ENCODE data around the gene FZD1.

Gene FZD1

DNA sequence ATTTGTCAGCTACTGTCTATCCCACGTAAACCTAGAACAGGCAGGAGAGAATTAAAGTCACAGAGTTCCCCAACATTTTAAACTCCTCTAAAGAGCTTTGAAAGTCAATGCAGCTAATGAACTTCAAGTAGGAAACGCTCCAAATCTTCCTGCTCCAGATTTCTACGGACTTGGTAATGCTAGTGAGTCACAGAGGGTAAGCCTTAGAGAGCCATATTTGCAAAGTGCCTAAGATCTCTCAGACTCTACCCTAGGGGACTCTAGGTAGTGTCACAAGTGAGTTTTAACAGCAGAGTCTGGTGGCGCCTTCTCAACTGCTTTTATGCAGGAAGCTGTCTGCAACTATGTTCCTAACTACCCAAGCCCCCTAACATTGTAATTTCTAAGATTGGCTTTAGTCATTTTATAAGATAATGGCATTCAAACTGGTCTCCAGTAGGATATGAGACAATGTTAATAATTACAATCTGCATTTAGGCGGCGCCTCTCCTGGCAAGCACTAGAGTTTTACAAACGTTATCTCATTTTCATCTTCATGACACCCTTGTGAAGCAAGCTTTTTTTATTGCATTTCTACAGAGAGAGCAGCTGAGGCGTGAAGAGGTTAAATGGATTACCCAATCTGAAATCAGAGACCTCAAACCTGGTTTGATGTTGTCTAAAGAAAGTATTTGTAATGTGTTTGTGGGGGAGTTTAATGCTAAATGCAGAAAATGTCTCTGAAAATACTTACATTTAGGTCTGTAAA is 22.0 kb upstream of the FZD1 start:
- Histone ChIP-seq H3K4me1 (ENCODE audit: control insufficient read depth, insufficient read depth, low read length) (peaks cover 33% of the 10 kb centered on the region), H3K36me3 (ENCODE audit: insufficient read depth, low read length) (no peaks in the 10 kb centered on the region), H3K4me3 (ENCODE audit: low read length) (no peak overlapping the region), H3K9ac (ENCODE audit: low read depth, low read length) (no peak overlapping the region), H3K27me3 (ENCODE audit: control insufficient read depth, insufficient read depth, low read length) (no peaks in the 10 kb centered on the region), H3K4me2 (ENCODE audit: low read length) (no peak overlapping the region), H3K9me3 (replicated peaks; ENCODE audit: low read length) (no peaks in the 10 kb centered on the region)

DNA sequence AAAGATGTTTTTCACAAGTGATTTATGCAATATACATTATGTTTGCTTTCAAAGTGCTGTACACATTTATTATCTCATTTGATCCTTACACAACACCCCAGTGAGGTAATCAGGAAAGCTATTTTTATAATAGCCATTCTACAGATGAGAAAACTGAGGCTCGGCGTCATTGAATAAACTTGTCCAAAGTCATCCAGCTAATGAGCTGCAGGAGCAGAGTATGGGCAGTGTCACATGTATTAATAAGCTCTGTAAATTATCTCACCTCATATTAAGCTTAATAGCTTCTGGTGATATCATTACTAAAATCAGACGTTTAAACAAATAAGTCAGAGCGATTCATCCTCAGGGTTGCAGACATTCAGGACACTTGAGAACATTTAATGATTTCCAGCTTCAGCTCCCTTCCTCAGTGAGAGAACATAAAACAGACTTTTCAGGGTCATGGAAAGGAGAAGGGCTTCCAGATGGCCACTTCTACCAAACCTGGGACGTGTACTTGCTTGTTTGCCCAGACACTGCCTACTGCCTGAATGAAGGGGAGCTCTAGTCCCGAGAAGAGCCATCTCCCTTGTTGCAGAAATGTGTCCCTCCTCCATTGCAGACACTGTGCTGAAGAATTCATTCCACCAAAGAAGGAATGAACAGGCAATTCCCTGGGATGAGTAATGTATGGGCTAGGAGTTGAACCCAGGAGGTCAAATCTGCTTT is 20.5 kb upstream of the FZD1 start:
- Histone ChIP-seq H3K9ac (ENCODE audit: low read depth, low read length) (no peak overlapping the region), H3K4me2 (ENCODE audit: low read length) (peak overlapping the region; percentile 37), H3K36me3 (ENCODE audit: insufficient read depth, low read length) (no peaks in the 10 kb centered on the region), H3K4me3 (ENCODE audit: low read length) (no peak overlapping the region), H3K4me1 (ENCODE audit: control insufficient read depth, insufficient read depth, low read length) (peaks cover 33% of the 10 kb centered on the region), H3K9me3 (replicated peaks; ENCODE audit: low read length) (no peaks in the 10 kb centered on the region), H3K27me3 (ENCODE audit: control insufficient read depth, insufficient read depth, low read length) (no peaks in the 10 kb centered on the region)

DNA sequence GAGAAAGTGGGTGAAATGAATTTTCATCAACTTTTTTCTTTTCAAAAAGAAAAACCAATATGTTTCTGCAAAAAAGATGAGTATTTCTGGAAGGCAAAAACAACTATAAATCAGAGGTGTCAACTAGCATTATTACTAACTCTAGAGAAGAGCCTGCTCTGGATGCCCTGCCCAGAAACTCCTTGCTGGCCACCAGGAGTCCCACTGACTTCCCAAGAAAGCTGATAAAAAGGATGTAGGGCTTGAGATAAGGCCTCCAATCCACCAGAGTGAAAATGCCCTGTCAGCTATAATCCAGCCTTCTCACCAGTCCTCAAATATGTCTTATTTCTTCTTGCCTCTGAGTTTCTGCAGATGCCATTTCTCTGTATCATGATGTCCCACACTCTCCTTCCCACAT is 16.7 kb upstream of the FZD1 start:
- Histone ChIP-seq H3K36me3 (ENCODE audit: insufficient read depth, low read length) (no peaks in the 10 kb centered on the region), H3K9ac (ENCODE audit: low read depth, low read length) (no peak overlapping the region), H3K4me2 (ENCODE audit: low read length) (no peak overlapping the region), H3K9me3 (replicated peaks; ENCODE audit: low read length) (no peaks in the 10 kb centered on the region), H3K4me3 (ENCODE audit: low read length) (no peak overlapping the region), H3K4me1 (ENCODE audit: control insufficient read depth, insufficient read depth, low read length) (peaks cover 22% of the 10 kb centered on the region), H3K27me3 (ENCODE audit: control insufficient read depth, insufficient read depth, low read length) (no peaks in the 10 kb centered on the region)

DNA sequence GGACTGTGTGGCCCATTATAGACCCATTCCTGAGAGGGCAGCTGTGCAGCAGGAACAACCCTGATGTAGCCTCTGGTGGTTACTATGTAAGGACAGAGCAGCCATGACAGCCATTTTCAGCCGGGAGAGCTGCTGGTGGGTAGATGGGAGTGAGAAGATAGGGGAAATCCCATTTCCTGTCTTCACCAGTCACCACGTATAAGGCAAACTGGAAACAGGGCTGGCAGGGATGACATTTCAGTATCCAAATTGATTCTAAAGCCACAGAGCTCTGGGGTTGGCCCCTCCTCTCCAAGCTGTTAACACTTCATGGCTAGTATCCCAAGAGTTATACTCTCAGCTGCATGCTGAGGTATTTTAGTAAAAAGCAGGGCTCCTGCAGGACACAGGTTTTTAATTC is 15.2 kb upstream of the FZD1 start:
- no peaks in the 10 kb centered on the region for H3K27me3 ChIP-seq (ENCODE audit: control insufficient read depth, insufficient read depth, low read length)
- H3K36me3 ChIP-seq (ENCODE audit: insufficient read depth, low read length), result no peaks in the 10 kb centered on the region
- H3K4me1 ChIP-seq (ENCODE audit: control insufficient read depth, insufficient read depth, low read length), result peaks cover 14% of the 10 kb centered on the region
- no peak overlapping the region for H3K4me3 ChIP-seq (ENCODE audit: low read length)
- H3K4me2 ChIP-seq (ENCODE audit: low read length), result no peak overlapping the region
- no peak overlapping the region for H3K9ac ChIP-seq (ENCODE audit: low read depth, low read length)
- H3K9me3 ChIP-seq (replicated peaks; ENCODE audit: low read length), result no peaks in the 10 kb centered on the region

DNA sequence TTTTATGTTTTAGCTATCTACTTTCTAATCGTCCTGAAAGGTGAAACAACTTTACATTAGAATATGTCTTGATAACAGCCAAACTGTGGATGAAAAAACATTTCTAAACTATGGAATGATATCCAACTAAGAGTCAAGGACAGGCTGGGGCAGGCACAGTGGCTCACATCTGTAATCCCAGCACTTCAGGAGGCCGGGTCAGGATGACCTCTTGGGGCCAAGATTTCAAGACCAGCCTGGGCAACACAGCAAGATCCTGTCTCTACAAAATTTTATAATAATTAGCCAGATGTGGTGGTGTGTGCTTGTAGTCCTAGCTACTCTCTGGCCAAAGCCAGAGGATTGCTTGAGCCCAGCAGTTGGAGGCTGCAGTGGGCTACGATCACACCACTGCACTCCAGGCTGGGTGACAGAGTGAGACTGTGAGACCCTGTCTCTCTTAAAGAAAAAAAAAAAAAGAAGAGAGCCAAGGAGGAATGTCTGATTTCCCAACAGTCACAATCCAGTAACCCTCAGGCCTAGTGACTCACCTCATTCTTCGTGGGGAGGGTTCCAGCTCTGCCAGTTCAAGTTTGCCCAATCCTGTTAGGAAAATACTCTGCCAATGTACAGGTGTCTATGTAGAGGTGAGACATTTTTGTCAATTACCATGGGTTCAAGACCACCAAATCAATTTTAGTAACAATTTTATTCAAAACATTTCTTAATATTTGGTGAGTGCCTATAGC is 14.6 kb upstream of the FZD1 start:
- Histone ChIP-seq H3K36me3 (ENCODE audit: insufficient read depth, low read length) (no peaks in the 10 kb centered on the region), H3K4me2 (ENCODE audit: low read length) (no peak overlapping the region), H3K4me1 (ENCODE audit: control insufficient read depth, insufficient read depth, low read length) (peaks cover 12% of the 10 kb centered on the region), H3K4me3 (ENCODE audit: low read length) (no peak overlapping the region), H3K9ac (ENCODE audit: low read depth, low read length) (no peak overlapping the region), H3K27me3 (ENCODE audit: control insufficient read depth, insufficient read depth, low read length) (no peaks in the 10 kb centered on the region), H3K9me3 (replicated peaks; ENCODE audit: low read length) (no peaks in the 10 kb centered on the region)

DNA sequence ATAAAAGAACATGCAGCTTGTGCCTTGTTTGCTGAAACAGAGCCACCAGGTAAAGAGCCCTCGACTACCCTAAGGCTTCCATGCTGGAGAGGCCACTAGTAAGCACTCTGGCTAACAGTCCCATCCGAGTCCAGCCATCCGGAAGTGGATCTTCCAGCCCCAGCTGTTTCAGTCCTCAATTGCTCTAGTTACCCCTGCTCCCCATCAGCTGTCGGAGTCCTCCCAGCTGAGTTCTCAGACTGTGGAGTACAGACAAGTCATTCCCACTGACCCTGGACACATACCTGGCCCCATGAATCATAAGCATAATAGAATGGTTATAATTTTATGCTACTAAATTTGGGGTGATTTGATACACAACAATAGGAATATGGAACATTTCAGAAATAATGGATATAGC is 13.5 kb upstream of the FZD1 start:
- Histone ChIP-seq H3K9me3 (replicated peaks; ENCODE audit: low read length) (no peaks in the 10 kb centered on the region), H3K4me1 (ENCODE audit: control insufficient read depth, insufficient read depth, low read length) (peaks cover 12% of the 10 kb centered on the region), H3K4me3 (ENCODE audit: low read length) (no peak overlapping the region), H3K4me2 (ENCODE audit: low read length) (no peak overlapping the region), H3K27me3 (ENCODE audit: control insufficient read depth, insufficient read depth, low read length) (no peaks in the 10 kb centered on the region), H3K9ac (ENCODE audit: low read depth, low read length) (no peak overlapping the region), H3K36me3 (ENCODE audit: insufficient read depth, low read length) (no peaks in the 10 kb centered on the region)

DNA sequence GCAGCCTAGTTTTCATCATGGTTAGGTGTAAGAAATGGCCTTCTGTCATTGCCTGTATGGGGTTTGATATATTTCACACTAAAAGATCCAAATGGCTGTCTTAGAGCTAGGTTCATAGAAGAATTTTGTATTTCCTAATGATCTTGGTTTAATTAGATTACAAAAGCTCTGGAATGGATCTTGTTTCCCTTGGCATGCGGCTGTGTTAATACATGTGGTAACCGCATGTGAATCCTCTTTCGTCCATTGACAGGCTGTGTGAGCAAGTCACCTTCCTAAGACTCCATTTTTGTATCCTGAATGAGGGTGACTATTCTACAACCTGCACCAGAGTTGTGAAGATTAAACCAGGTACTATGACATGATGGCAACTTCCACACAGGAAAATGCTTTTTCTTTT is 12.4 kb upstream of the FZD1 start:
- H3K36me3 ChIP-seq (ENCODE audit: insufficient read depth, low read length), result no peaks in the 10 kb centered on the region
- H3K4me3 ChIP-seq (ENCODE audit: low read length), result no peak overlapping the region

DNA sequence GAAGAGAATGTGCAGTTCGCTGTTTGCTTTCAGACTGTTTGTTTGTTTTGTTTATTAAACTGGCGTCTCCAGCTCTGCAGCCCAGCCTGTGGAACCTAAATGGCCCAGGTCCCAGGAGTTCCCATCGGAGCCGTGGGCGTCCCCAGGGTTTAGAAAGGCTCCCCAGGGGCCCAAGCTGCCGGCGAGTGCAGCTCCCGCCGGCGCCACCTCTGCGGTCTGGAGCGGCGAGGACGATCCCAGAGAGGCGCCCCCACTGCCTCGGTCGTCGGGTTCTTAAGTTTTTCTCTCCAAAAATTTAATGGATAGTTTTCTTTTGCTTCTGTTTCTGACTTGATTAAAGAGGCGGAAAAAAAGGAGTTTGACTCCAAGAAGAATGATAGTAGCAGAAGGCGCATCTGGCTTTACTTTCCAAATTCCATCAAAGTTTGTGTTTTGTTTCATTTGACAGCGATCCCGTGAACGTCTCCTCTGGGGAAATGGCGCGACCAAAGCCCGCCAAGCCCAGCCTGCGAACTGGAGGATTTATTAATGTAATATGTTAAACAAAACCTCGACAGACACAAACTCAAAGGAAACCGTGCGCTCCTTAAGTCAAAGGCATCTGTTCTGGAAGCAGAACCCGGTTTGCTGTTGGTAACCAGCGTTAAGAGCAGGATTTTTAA is 718 bp upstream of the FZD1 start:
- no peaks in the 10 kb centered on the region for H3K36me3 ChIP-seq (ENCODE audit: insufficient read depth, low read length)
- no peaks in the 10 kb centered on the region for H3K27me3 ChIP-seq (ENCODE audit: control insufficient read depth, insufficient read depth, low read length)
- H3K9ac ChIP-seq (ENCODE audit: low read depth, low read length), result peak overlapping the region; percentile 83
- peak overlapping the region; percentile 94 for H3K4me2 ChIP-seq (ENCODE audit: low read length)
- H3K9me3 ChIP-seq (replicated peaks; ENCODE audit: low read length), result no peaks in the 10 kb centered on the region
- peaks cover 23% of the 10 kb centered on the region for H3K4me1 ChIP-seq (ENCODE audit: control insufficient read depth, insufficient read depth, low read length)
- peak overlapping the region; percentile 87 for H3K4me3 ChIP-seq (ENCODE audit: low read length)

More for the DNA sequence above, 12.4 kb upstream of the FZD1 start:
- Histone ChIP-seq H3K4me1 (ENCODE audit: control insufficient read depth, insufficient read depth, low read length) (peaks cover 12% of the 10 kb centered on the region), H3K27me3 (ENCODE audit: control insufficient read depth, insufficient read depth, low read length) (no peaks in the 10 kb centered on the region), H3K9ac (ENCODE audit: low read depth, low read length) (no peak overlapping the region), H3K9me3 (replicated peaks; ENCODE audit: low read length) (no peaks in the 10 kb centered on the region), H3K4me2 (ENCODE audit: low read length) (no peak overlapping the region)

DNA sequence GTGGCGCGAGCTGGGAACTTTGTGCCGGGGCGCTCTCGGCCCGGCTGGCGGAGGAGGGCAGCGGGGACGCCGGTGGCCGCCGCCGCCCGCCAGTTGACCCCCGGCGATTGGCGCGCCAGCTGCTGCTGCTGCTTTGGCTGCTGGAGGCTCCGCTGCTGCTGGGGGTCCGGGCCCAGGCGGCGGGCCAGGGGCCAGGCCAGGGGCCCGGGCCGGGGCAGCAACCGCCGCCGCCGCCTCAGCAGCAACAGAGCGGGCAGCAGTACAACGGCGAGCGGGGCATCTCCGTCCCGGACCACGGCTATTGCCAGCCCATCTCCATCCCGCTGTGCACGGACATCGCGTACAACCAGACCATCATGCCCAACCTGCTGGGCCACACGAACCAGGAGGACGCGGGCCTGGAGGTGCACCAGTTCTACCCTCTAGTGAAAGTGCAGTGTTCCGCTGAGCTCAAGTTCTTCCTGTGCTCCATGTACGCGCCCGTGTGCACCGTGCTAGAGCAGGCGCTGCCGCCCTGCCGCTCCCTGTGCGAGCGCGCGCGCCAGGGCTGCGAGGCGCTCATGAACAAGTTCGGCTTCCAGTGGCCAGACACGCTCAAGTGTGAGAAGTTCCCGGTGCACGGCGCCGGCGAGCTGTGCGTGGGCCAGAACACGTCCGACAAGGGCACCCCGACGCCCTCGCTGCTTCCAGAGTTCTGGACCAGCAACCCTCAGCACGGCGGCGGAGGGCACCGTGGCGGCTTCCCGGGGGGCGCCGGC is 870 bp downstream of the FZD1 start:
- H3K9ac ChIP-seq (ENCODE audit: low read depth, low read length), result peak overlapping the region; percentile 84
- peaks cover 23% of the 10 kb centered on the region for H3K4me1 ChIP-seq (ENCODE audit: control insufficient read depth, insufficient read depth, low read length)
- peak overlapping the region; percentile 94 for H3K4me2 ChIP-seq (ENCODE audit: low read length)
- H3K36me3 ChIP-seq (ENCODE audit: insufficient read depth, low read length), result no peaks in the 10 kb centered on the region
- H3K4me3 ChIP-seq (ENCODE audit: low read length), result peak overlapping the region; percentile 87
- no peaks in the 10 kb centered on the region for H3K9me3 ChIP-seq (replicated peaks; ENCODE audit: low read length)
- no peaks in the 10 kb centered on the region for H3K27me3 ChIP-seq (ENCODE audit: control insufficient read depth, insufficient read depth, low read length)

DNA sequence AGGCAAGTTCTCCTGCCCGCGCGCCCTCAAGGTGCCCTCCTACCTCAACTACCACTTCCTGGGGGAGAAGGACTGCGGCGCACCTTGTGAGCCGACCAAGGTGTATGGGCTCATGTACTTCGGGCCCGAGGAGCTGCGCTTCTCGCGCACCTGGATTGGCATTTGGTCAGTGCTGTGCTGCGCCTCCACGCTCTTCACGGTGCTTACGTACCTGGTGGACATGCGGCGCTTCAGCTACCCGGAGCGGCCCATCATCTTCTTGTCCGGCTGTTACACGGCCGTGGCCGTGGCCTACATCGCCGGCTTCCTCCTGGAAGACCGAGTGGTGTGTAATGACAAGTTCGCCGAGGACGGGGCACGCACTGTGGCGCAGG is 1.4 kb downstream of the FZD1 start:
- Histone ChIP-seq H3K27me3 (ENCODE audit: control insufficient read depth, insufficient read depth, low read length) (no peaks in the 10 kb centered on the region), H3K9me3 (replicated peaks; ENCODE audit: low read length) (no peaks in the 10 kb centered on the region), H3K36me3 (ENCODE audit: insufficient read depth, low read length) (no peaks in the 10 kb centered on the region), H3K4me2 (ENCODE audit: low read length) (peak overlapping the region; percentile 94), H3K4me3 (ENCODE audit: low read length) (peak overlapping the region; percentile 87), H3K4me1 (ENCODE audit: control insufficient read depth, insufficient read depth, low read length) (peaks cover 23% of the 10 kb centered on the region), H3K9ac (ENCODE audit: low read depth, low read length) (peak overlapping the region; percentile 84)
